Loucy (cell line): Measurements from ENCODE around the gene VPS13A.

Experiments used
- EZH2phosphoT487 ChIP-seq: fragments of 200-600 bp; IDR thresholded peaks from 2 replicates; pipeline ENCODE4 v1.6.1; 2018; ENCODE audit warnings: antibody characterized with exemption, mild to moderate bottlenecking, moderate library complexity, borderline replicate concordance
- TF ChIP-seq, protein P1 (sequence below): fragments of 200-600 bp; sonication (generic); conservative IDR thresholded peaks from 2 replicates; pipeline ENCODE4 v1.5.1; 2014; ENCODE audit warnings: mild to moderate bottlenecking, antibody characterized with exemption, low read length

DNA sequence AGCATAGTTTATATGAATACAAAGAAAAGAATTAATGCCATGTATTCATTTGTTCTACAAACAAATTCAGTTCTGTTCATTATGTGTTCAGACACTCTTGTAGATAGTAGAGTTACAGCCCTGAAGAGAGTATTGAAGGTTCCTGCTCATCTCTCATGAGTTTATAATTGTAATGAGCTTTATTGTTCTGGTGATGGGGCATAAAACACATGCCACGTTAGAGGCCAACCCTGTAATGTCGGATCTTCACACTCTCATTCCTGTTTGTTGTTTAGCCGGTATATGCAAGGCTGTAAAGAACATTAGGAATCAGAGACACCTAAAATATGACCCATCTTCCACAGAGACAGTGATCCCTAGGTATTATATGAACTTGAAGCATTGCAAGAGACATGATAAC lies 214.5 kb downstream of the VPS13A start:
- TF ChIP-seq, protein P1, sequence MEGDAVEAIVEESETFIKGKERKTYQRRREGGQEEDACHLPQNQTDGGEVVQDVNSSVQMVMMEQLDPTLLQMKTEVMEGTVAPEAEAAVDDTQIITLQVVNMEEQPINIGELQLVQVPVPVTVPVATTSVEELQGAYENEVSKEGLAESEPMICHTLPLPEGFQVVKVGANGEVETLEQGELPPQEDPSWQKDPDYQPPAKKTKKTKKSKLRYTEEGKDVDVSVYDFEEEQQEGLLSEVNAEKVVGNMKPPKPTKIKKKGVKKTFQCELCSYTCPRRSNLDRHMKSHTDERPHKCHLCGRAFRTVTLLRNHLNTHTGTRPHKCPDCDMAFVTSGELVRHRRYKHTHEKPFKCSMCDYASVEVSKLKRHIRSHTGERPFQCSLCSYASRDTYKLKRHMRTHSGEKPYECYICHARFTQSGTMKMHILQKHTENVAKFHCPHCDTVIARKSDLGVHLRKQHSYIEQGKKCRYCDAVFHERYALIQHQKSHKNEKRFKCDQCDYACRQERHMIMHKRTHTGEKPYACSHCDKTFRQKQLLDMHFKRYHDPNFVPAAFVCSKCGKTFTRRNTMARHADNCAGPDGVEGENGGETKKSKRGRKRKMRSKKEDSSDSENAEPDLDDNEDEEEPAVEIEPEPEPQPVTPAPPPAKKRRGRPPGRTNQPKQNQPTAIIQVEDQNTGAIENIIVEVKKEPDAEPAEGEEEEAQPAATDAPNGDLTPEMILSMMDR, result no peak
- no peak for TF ChIP-seq EZH2phosphoT487
